ENCODE data around the gene EPHA10.

EPHA10 gene

DNA sequence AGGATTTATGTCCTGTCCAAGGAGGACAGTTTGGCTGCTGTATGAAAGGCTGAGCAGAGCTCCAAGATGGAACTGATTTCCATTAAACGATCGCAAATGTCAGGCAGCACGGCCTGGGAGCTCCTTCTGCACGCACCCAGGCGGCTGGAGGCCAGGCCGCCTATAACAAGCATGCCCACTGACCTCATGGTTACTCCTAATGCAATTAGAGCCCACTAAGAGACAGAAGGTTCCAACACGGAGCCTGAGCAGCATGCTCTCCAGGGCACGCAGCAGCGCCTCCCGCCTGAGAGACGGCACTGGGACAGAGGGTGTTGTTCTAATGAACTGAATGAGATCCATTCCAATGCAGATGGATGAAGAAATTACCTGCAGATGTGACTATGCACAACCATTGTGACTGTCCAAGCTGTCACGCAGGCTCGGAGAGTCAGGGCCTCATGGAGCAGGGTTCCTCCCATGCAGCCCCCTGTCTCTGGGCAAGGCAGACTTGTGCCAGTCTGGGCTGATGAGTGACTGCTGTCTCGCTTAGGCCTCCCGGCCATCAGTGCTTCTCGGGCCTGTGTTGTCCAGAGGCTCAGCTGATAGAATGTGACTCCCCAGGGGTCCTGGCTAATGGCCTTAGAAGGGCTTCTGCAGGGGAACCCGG lies 97.8 kb downstream of the EPHA10 start:
- H3K36me3 Mint-ChIP-seq, result no peaks in the 10 kb centered on the region
- H3K27ac Mint-ChIP-seq, result no peak overlapping the region
- H3K27me3 Mint-ChIP-seq, result peaks cover 6% of the 10 kb centered on the region
- H3K9me3 Mint-ChIP-seq (ENCODE audit: low read depth), result no peaks in the 10 kb centered on the region
- H3K4me3 Mint-ChIP-seq, result no peak overlapping the region
- H3K4me1 Mint-ChIP-seq (ENCODE audit: low read depth), result peaks cover 3% of the 10 kb centered on the region

GRCh38 chr1:37666241-37666867 lies 98.6 kb downstream of the EPHA10 start:
- H3K4me3 Mint-ChIP-seq, result no peak overlapping the region
- no peaks in the 10 kb centered on the region for H3K36me3 Mint-ChIP-seq
- peaks cover 2% of the 10 kb centered on the region for H3K27me3 Mint-ChIP-seq
- H3K4me1 Mint-ChIP-seq (ENCODE audit: low read depth), result peaks cover 2% of the 10 kb centered on the region
- H3K9me3 Mint-ChIP-seq (ENCODE audit: low read depth), result no peaks in the 10 kb centered on the region
- H3K27ac Mint-ChIP-seq, result no peak overlapping the region
